HepG2 (cell line): ENCODE results near the gene BTK. TPM values are rescaled to one million over a fixed set of nuclear protein-coding genes. Genes with fewer than 3 reads are reported as not detected.
A peak's percentile ranks its signal among the peaks of the same experiment; 100 is the strongest.

Experiments used
- FOXC1 ChIP-seq: sonication (generic); formaldehyde crosslinking; IDR thresholded peaks from 2 replicates; pipeline ENCODE4 v1.8.0; 2022; ENCODE audit warnings: mild to moderate bottlenecking, missing genetic modification reagents, borderline replicate concordance
- HINFP ChIP-seq: sonication (generic); formaldehyde crosslinking; IDR thresholded peaks from 2 replicates; pipeline ENCODE4 v1.4.0; 2020; ENCODE audit warnings: low read depth, mild to moderate bottlenecking, missing genetic modification reagents
- HNF4A ChIP-seq: sonication (generic); formaldehyde crosslinking; IDR thresholded peaks from 2 replicates; pipeline ENCODE4 v1.4.0; 2020; ENCODE audit warnings: missing genetic modification reagents
- KDM2A ChIP-seq: sonication (generic); formaldehyde crosslinking; IDR thresholded peaks from 2 replicates; pipeline ENCODE4 v1.4.0; 2020; ENCODE audit warnings: low read depth, missing genetic modification reagents, borderline replicate concordance
- MXD4 ChIP-seq: IDR thresholded peaks from 2 replicates; pipeline ENCODE4 v1.6.1; 2016; ENCODE audit warnings: mild to moderate bottlenecking, missing biosample characterization, missing genetic modification reagents
- MXI1 ChIP-seq: IDR thresholded peaks from 3 replicates; pipeline ENCODE4 v1.6.1; 2012; ENCODE audit warnings: low read depth, low read length, inconsistent platforms, borderline replicate concordance
- MYC ChIP-seq: sonication (generic); formaldehyde crosslinking; IDR thresholded peaks from 2 replicates; pipeline ENCODE4 v1.9.0; 2021; ENCODE audit warnings: missing genetic modification reagents, borderline replicate concordance
- NFIB ChIP-seq: sonication (generic); formaldehyde crosslinking; IDR thresholded peaks from 2 replicates; pipeline ENCODE4 v1.9.0; 2021; ENCODE audit warnings: missing genetic modification reagents, mild to moderate bottlenecking, borderline replicate concordance
- NR0B2 ChIP-seq: sonication (generic); formaldehyde crosslinking; IDR thresholded peaks from 2 replicates; pipeline ENCODE4 v1.4.0; 2020; ENCODE audit warnings: mild to moderate bottlenecking, missing genetic modification reagents
- PHF8 ChIP-seq: sonication (generic); formaldehyde crosslinking; IDR thresholded peaks from 2 replicates; pipeline ENCODE4 v1.5.0; 2020; ENCODE audit warnings: missing genetic modification reagents
- RAD51 ChIP-seq: fragments of 450-650 bp; IDR thresholded peaks from 2 replicates; pipeline ENCODE4 v1.6.1; 2016; ENCODE audit warnings: borderline replicate concordance
- SIN3A ChIP-seq: IDR thresholded peaks from 2 replicates; pipeline ENCODE4 v1.6.1; 2011; ENCODE audit warnings: low read depth, mild to moderate bottlenecking, control low read depth, low read length, borderline replicate concordance
- TFDP2 ChIP-seq: sonication (generic); formaldehyde crosslinking; IDR thresholded peaks from 2 replicates; pipeline ENCODE4 v1.4.0; 2020; ENCODE audit warnings: missing genetic modification reagents
- YEATS2 ChIP-seq: sonication (generic); formaldehyde crosslinking; IDR thresholded peaks from 2 replicates; pipeline ENCODE4 v1.4.0; 2020; ENCODE audit warnings: missing genetic modification reagents, borderline replicate concordance
- ZNF232 ChIP-seq: sonication (generic); formaldehyde crosslinking; IDR thresholded peaks from 2 replicates; pipeline ENCODE4 v1.4.0; 2020; ENCODE audit warnings: missing genetic modification reagents, borderline replicate concordance
- ZNF331 ChIP-seq: sonication (generic); formaldehyde crosslinking; IDR thresholded peaks from 2 replicates; pipeline ENCODE4 v1.4.0; 2020; ENCODE audit warnings: missing genetic modification reagents
- ZNF614 ChIP-seq: IDR thresholded peaks from 2 replicates; pipeline ENCODE4 v1.6.1; 2018; ENCODE audit warnings: missing biosample characterization, missing genetic modification reagents, inconsistent platforms, borderline replicate concordance
- ZNF687 ChIP-seq: sonication (generic); formaldehyde crosslinking; IDR thresholded peaks from 2 replicates; pipeline ENCODE4 v1.5.1; 2020; ENCODE audit warnings: mild to moderate bottlenecking, missing genetic modification reagents, moderate library complexity
- ZNF7 ChIP-seq: IDR thresholded peaks from 2 replicates; pipeline ENCODE4 v1.6.1; 2016; ENCODE audit warnings: missing biosample characterization, missing genetic modification reagents
- ZNF747 ChIP-seq: sonication (generic); formaldehyde crosslinking; IDR thresholded peaks from 2 replicates; pipeline ENCODE4 v1.8.1; 2023; ENCODE audit warnings: missing genetic modification reagents, mild to moderate bottlenecking, borderline replicate concordance
- ZNF75D ChIP-seq: sonication (generic); formaldehyde crosslinking; IDR thresholded peaks from 2 replicates; pipeline ENCODE4 v1.8.1; 2023; ENCODE audit warnings: missing genetic modification reagents, mild to moderate bottlenecking, borderline replicate concordance
- ZNF768 ChIP-seq: sonication (generic); formaldehyde crosslinking; IDR thresholded peaks from 2 replicates; pipeline ENCODE4 v1.4.0; 2020; ENCODE audit warnings: missing genetic modification reagents
- ZSCAN9 ChIP-seq: IDR thresholded peaks from 2 replicates; pipeline ENCODE4 v1.6.1; 2016; ENCODE audit warnings: borderline replicate concordance
- polyA plus RNA-seq, 8 experiments: library from polyadenylated mRNA; depleted of rRNA in 3 of 8; stranded (reverse) in 7 of 8; unstranded in 1 of 8; fragments of >200 nt; fragmentation: Illumina TruSeq in 4 of 8; extraction: Trizol in 4 of 8; gene quantifications; 2 replicates each; pipeline versions ENCODE4 v1.2.1 to v1.2.3, GENCODE V29; 2011 to 2016; ENCODE audit warnings: low read depth in 4 of 8, missing spikeins in 1 of 8, mixed read lengths in 1 of 8; ENCODE audit not compliant: insufficient read depth in 1 of 8
- total RNA-seq, 5 experiments: library from RNA; depleted of rRNA; stranded (reverse); fragments of >200 nt; fragmentation: Illumina TruSeq; extraction: Trizol; gene quantifications; 2 replicates each; pipeline ENCODE4 v1.2.3, GENCODE V29; 2016; ENCODE audit warnings: low read depth in 1 of 5

BTK gene
- total and polyA plus RNA-seq, 2 of the 13 experiments (the other 11 are each of a cell fraction or from before 2014, with no cell fraction given) = not detected

- peak; percentile 85 for TF ChIP-seq ZNF687 (CRISPR knock-in tag)
- peak; percentile 60 for TF ChIP-seq YEATS2 (CRISPR knock-in tag)
- peak; percentile 37; the same call in 1 of the 2 replicates for TF ChIP-seq HNF4A (CRISPR knock-in tag)
- TF ChIP-seq MYC (CRISPR knock-in tag) = peak; percentile 91
- TF ChIP-seq ZNF331 (CRISPR knock-in tag) = 0 out of 2 replicates have a peak, but pooled peaks have one; percentile 23
- TF ChIP-seq ZNF768 (CRISPR knock-in tag) = 0 out of 2 replicates have a peak, but pooled peaks have one; percentile 13
- TF ChIP-seq TFDP2 (CRISPR knock-in tag) = peak; percentile 82; the same call in 1 of the 2 replicates
- peak; percentile 53; the same call in 1 of the 2 replicates for TF ChIP-seq SIN3A
- TF ChIP-seq NFIB (CRISPR knock-in tag) = no peak
- peak; percentile 75 for TF ChIP-seq PHF8 (CRISPR knock-in tag)
- peak; percentile 88; the same call in 1 of the 3 replicates for TF ChIP-seq MXI1
- TF ChIP-seq MXD4 = peak; percentile 83
- TF ChIP-seq RAD51 = peak; percentile 84
- TF ChIP-seq ZNF75D (CRISPR knock-in tag) = no peak
- 0 out of 2 replicates have a peak, but pooled peaks have one; percentile 37 for TF ChIP-seq FOXC1 (CRISPR knock-in tag)
- peak; percentile 44; the same call in 1 of the 2 replicates for TF ChIP-seq NR0B2 (CRISPR knock-in tag)
- no peak for TF ChIP-seq ZSCAN9 (CRISPR knock-in tag)
- no peak for TF ChIP-seq ZNF7
- no peak for TF ChIP-seq ZNF232 (CRISPR knock-in tag)
- TF ChIP-seq ZNF614 (CRISPR knock-in tag) = peak; percentile 38; the same call in 1 of the 2 replicates
- TF ChIP-seq KDM2A = peak; percentile 74; the same call in 1 of the 2 replicates
- TF ChIP-seq ZNF747 (CRISPR knock-in tag) = no peak
- no peak for TF ChIP-seq HINFP (CRISPR knock-in tag)
Observed at GRCh38 chrX:101348452-101349192, 37.4 kb downstream of the BTK start, which contains the start of gene TIMM8A (continued).
